IPS-18a (cell line): Measurements from ENCODE around the gene METTL2B.
"Not testable (repeated sequence)": the region's sequence is repeated elsewhere in the genome, so short reads cannot be mapped to it uniquely, and the experiment has no call there.

Experiments used
- H3K27ac ChIP-seq: one replicate; pipeline ENCODE4 v1.5.1; 2013; ENCODE audit warnings: low read length
- H3K27me3 ChIP-seq: one replicate; pipeline ENCODE4 v1.6.1; 2013; ENCODE audit warnings: mild to moderate bottlenecking, low read length; ENCODE audit not compliant: control insufficient read depth, insufficient read depth
- H3K36me3 ChIP-seq: one replicate; pipeline ENCODE4 v1.6.1; 2013; ENCODE audit warnings: low read depth, low read length; ENCODE audit not compliant: control insufficient read depth
- H3K4me1 ChIP-seq: one replicate; pipeline ENCODE4 v1.6.1; 2013; ENCODE audit warnings: low read depth, low read length; ENCODE audit not compliant: control insufficient read depth
- H3K4me3 ChIP-seq: one replicate; pipeline ENCODE4 v1.5.1; 2013; ENCODE audit warnings: low read length
- H3K9ac ChIP-seq: one replicate; pipeline ENCODE4 v1.6.1; 2013; ENCODE audit warnings: mild to moderate bottlenecking, low read length, moderate library complexity
- H3K9me3 ChIP-seq: one replicate; pipeline ENCODE4 v1.6.1; 2013; ENCODE audit warnings: low read depth, low read length; ENCODE audit not compliant: control insufficient read depth

Gene METTL2B

DNA sequence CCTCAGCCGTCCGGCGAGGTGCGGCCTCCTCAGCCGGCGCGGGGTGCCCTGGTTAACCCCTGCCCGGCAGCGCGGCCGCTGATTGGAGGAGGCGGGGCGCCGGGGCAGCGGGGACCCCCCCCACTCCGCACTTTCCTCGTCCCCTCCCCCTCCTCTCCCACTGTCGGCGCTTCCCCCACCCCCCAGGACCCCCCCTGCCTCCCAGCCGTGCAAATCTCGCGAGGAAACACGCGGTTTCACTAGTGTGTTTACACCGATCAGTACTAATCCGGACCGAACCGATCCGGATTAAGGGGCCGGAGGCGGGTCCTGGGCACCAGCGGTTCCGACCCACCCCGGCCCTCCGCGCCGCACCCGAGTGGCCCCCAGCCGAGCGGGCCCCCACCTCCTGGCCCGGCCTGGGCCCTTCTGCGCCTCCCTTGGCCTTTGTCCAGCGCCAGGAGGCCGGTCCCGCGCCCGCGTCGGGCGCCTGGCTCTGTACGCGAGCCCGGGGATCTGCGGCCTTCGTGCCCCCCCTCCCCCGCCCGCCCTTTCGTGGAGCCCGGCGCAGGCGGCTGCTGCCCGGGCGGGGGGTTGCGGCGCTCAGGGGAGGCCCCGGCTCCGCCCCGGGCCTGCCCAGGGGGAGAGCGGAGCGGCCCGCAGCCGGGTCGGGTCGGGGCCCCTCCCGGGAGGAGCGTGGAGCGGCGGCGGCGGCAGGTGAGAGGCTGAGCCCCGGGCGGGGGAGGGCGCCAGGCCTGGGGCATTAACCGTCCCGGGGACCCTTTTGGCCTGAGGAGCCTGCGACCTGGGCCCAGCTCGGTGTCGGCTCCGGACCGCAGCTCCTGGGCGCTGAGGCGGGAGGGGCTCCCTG lies 54.8 kb downstream of the METTL2B start:
- peak overlapping the region; percentile 77 for H3K9ac ChIP-seq
- not testable (repeated sequence) for H3K4me1 ChIP-seq, H3K36me3 ChIP-seq, H3K27ac ChIP-seq, H3K9me3 ChIP-seq, H3K27me3 ChIP-seq
- H3K4me3 ChIP-seq: peak overlapping the region; percentile 77

DNA sequence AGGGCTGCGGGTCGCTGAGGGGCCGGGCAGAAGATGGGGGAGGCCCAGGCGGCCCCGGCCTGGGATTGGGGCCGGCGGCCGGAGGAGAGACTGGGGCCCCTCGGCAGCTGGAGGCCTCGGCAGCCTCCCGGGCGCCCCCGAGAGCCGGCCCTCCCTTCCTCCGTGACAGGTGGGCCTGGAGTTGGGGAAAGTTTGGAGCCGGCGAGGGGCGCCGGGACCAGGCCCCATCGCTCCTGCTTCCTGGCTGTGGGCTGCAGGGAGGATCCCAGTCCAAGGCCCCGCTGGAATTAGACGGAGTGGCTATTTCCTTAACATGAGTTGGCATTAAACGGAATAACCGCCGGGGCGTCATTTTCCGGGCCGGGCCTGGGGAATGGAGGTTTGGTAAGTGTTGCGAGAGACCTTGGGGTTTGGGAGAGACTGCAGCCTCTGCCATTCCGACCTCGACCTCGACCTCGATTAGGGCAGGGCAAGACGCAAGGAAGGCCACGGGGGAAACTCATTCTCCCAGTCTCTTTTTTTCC lies 55.5 kb downstream of the METTL2B start:
- Histone ChIP-seq H3K4me3 (peak overlapping the region; percentile 77), H3K9ac (peak overlapping the region; percentile 77)
- H3K4me1 ChIP-seq, H3K36me3 ChIP-seq, H3K27me3 ChIP-seq, H3K27ac ChIP-seq, H3K9me3 ChIP-seq: not testable (repeated sequence)

DNA sequence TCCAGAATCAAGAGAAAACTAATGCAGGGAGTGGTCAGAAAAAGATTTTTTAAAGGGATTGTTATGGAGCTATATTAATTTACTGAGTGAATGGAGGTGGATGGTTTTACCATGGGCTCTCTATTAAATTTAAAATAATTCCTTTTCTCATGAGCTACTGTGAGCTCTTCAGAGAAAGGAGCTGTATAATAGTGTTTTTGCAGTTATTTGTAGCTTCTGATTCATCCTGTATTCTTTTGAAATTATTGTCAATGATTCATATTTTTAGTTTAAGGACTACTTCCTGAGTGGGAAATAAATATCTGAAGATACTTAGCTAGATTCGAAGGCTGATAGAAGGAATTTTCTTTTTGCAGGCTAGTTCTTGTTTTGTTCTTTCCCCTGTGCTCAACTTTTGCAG lies 56.4 kb downstream of the METTL2B start:
- Histone ChIP-seq H3K9ac (peak overlapping the region; percentile 77), H3K4me3 (peak overlapping the region; percentile 77)
- H3K27me3 ChIP-seq, H3K4me1 ChIP-seq, H3K27ac ChIP-seq, H3K9me3 ChIP-seq, H3K36me3 ChIP-seq: not testable (repeated sequence)

DNA sequence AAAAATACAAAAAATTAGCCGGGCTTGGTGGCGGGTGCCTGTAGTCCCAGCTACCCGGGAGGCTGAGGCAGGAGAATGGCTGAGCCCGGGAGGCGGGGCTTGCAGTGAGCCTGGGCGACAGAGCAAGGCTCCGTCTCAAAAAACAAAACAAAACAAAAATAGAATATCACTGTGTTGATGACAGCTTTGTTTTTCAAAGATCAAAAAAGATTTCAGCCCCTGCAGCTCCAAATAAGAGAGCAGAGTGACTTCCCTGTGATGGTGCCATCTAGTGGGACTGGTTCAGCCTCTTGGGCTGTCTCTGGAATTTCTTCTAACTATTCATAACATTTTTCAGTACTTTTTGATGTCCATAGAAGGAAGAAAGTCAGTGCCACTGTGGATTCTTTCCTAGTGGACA lies 60.9 kb downstream of the METTL2B start:
- not testable (repeated sequence) for H3K9ac ChIP-seq, H3K9me3 ChIP-seq, H3K4me3 ChIP-seq, H3K27ac ChIP-seq, H3K36me3 ChIP-seq, H3K4me1 ChIP-seq, H3K27me3 ChIP-seq

DNA sequence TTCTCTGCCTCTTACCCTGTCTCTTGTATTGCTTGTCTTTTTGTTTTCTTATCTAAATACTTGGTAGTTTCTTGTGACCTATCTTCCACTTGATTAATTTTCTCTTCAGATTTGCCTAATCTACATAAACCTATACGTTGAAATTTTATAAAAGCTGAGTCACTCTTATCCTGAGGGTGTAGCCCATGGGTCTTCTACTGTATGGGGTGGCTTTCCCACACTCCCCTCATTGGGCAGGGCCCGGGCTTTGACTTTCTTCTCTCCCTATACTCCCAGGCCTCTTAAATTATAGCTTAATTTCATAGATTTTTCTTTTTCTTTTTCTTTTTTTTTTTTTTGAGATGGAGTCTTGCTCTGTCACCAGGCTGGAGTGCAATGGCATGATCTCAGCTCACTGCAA lies 66.0 kb downstream of the METTL2B start:
- H3K9ac ChIP-seq, H3K4me3 ChIP-seq, H3K4me1 ChIP-seq, H3K27me3 ChIP-seq, H3K36me3 ChIP-seq, H3K9me3 ChIP-seq, H3K27ac ChIP-seq: not testable (repeated sequence)

DNA sequence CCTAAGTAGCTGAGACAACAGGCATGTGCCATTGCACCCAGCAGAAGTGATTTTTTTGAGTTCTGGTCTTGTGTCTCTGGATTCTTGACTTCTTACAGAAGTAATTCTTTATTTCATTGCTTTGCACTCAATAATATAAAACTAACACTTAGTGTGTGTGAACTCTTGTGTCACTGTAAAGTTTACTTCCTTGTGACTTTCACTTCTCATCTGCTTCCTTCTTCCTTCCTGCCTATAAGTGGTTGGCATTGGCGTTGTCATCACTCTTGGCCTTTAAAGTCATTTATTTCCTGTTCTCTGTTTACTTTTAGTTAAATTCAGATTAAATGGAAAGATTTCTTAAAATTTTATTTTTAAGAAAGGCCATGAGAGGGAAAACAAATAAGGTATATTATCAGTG lies 66.8 kb downstream of the METTL2B start:
- not testable (repeated sequence) for H3K4me1 ChIP-seq, H3K27me3 ChIP-seq, H3K27ac ChIP-seq, H3K4me3 ChIP-seq, H3K36me3 ChIP-seq, H3K9ac ChIP-seq, H3K9me3 ChIP-seq

DNA sequence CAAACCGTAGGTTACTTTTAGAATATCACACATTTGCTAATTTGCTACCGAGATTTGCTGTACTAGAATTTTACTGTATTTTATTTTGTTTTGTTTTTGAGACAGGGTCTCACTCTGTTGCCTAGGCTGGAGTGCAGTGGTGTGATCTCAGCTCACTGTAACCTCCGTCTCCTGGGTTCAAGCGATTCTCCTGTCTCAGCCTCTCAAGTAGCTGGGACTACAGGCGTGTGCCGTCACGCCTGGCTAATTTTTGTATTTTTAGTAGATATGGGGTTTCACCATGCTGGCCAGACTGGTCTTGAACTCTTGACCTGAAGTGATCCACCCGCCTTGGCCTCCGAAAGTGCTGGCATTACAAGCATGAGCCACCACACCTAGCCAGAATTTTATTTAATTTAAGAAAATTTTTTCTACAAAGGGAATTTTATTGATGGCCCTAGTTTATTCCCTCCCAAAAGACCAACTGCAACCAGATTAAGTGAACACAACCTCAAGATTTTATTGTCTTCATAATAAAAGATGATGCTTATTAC lies 69.8 kb downstream of the METTL2B start:
- not testable (repeated sequence) for H3K36me3 ChIP-seq, H3K27me3 ChIP-seq, H3K4me3 ChIP-seq

DNA sequence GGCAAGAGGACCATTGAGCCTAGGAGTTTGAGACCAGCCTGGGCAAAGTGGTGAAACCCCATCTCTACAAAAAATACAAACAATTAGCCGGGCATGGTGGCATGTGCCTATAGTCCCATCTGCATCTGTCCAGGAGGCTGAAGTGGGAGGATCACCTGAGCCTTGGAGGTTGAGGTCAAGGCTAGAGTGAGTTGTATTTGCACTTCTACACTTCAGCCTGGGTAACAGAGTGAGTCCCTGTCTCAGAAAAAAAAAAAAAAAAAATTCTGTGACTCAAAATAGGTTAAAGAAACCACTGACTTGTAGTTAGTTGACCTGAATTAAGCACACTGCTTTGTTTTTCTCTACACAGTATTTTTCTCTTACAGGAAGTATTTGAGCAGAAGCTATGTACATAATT lies 74.4 kb downstream of the METTL2B start:
- no peak overlapping the region for H3K9ac ChIP-seq

More for the DNA sequence above, 69.8 kb downstream of the METTL2B start:
- not testable (repeated sequence) for H3K4me1 ChIP-seq, H3K9me3 ChIP-seq, H3K27ac ChIP-seq, H3K9ac ChIP-seq

DNA sequence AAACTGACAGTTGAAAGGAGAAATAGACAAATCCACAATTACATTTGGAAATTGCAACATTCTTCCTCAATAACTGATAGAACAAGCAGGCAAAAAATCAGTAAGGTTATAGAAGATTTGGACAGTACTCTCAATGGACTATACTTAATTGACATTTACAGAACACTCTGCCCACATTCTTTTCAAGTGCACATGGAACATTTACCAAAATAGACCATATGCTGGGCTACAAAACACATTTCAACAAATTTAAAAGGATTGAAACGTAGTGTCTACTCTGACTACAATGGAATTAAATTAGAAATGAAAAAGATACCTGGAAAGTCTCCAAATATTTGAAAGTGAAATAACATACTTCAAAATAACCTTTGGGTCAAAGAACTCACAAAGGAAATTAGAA lies 77.8 kb downstream of the METTL2B start:
- not testable (repeated sequence) for H3K4me1 ChIP-seq, H3K36me3 ChIP-seq, H3K9me3 ChIP-seq, H3K27me3 ChIP-seq, H3K27ac ChIP-seq, H3K4me3 ChIP-seq, H3K9ac ChIP-seq

More for the DNA sequence above, 74.4 kb downstream of the METTL2B start:
- H3K4me3 ChIP-seq: no peak overlapping the region
- no peaks in the 10 kb centered on the region for H3K9me3 ChIP-seq
- no peaks in the 10 kb centered on the region for H3K27me3 ChIP-seq
- H3K4me1 ChIP-seq: no peaks in the 10 kb centered on the region
- no peak overlapping the region for H3K27ac ChIP-seq
- H3K36me3 ChIP-seq: peaks cover 4% of the 10 kb centered on the region
